ENCODE results near the gene TGIF2. TPM values are rescaled to one million over a fixed set of nuclear protein-coding genes. Genes with fewer than 3 reads are reported as not detected.
A peak's percentile ranks its signal among the peaks of the same experiment; 100 is the strongest.

TGIF2 gene
- total and polyA plus RNA-seq, 2 of the 13 experiments (the other 11 are each of a cell fraction or from before 2014, with no cell fraction given): 41.3 to 53.9 TPM

DNA sequence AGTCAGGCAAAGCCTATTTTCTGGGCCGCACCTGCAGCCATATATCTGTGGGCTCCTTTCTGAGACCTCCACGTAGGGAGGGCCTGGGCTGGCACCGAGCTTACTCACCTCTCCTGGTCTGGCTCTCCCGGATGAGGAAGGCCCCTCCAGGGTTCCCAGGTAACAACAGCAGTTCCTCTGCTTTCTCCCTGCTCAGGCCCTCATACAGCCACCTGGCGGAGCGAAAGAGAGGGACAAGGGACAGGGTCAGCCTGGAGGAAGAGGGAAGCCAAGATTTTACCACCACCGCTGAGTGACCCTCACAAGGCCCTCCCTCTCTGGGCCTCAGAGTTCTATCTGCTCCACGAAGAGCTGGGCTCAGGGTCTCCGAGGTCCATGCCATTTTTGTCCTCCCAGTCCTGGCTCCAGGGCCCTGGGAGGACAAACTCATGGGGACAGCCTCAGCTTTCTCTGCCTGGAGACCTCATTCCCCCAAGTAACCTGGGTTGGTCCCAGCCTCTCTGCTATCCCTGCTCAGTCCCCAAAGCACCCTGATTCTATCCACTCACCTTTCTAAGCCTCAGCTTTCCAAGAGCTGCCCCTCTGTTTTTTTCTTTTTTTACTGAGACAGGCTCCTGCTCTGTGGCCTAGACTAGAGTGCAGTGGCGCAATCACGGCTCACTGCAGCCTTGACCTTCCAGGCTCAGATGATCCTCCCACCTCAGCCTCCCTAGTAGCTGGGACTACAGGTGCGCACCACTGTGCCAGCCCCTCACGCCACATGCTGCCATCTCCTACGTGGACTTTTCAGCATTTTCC lies 59.3 kb downstream of the TGIF2 start (continued):
- no peak for TF ChIP-seq GABPA (IDR thresholded peaks at IDR 0.05; ENCODE audit: low read depth, low read length)
- TF ChIP-seq GABPA (CRISPR knock-in tag; IDR thresholded peaks at IDR 0.05; ENCODE audit: low read depth): peak; percentile 55
- TF ChIP-seq SRY (CRISPR knock-in tag; IDR thresholded peaks at IDR 0.05): peak; percentile 51; the same call in 1 of the 2 replicates
- TF ChIP-seq, protein P1, sequence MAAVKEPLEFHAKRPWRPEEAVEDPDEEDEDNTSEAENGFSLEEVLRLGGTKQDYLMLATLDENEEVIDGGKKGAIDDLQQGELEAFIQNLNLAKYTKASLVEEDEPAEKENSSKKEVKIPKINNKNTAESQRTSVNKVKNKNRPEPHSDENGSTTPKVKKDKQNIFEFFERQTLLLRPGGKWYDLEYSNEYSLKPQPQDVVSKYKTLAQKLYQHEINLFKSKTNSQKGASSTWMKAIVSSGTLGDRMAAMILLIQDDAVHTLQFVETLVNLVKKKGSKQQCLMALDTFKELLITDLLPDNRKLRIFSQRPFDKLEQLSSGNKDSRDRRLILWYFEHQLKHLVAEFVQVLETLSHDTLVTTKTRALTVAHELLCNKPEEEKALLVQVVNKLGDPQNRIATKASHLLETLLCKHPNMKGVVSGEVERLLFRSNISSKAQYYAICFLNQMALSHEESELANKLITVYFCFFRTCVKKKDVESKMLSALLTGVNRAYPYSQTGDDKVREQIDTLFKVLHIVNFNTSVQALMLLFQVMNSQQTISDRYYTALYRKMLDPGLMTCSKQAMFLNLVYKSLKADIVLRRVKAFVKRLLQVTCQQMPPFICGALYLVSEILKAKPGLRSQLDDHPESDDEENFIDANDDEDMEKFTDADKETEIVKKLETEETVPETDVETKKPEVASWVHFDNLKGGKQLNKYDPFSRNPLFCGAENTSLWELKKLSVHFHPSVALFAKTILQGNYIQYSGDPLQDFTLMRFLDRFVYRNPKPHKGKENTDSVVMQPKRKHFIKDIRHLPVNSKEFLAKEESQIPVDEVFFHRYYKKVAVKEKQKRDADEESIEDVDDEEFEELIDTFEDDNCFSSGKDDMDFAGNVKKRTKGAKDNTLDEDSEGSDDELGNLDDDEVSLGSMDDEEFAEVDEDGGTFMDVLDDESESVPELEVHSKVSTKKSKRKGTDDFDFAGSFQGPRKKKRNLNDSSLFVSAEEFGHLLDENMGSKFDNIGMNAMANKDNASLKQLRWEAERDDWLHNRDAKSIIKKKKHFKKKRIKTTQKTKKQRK (IDR thresholded peaks at IDR 0.05; ENCODE audit: low read length): no peak
- no peak; the same call in none of the 2 replicates for TF ChIP-seq NRL (CRISPR knock-in tag; IDR thresholded peaks at IDR 0.05; ENCODE audit: borderline replicate concordance)
- TF ChIP-seq KDM3A (CRISPR knock-in tag; IDR thresholded peaks at IDR 0.05; ENCODE audit: low read depth): peak; percentile 62; the same call in 1 of the 2 replicates
- peak; percentile 81 for TF ChIP-seq RARA (CRISPR knock-in tag; IDR thresholded peaks at IDR 0.05)
- TF ChIP-seq, protein P2, sequence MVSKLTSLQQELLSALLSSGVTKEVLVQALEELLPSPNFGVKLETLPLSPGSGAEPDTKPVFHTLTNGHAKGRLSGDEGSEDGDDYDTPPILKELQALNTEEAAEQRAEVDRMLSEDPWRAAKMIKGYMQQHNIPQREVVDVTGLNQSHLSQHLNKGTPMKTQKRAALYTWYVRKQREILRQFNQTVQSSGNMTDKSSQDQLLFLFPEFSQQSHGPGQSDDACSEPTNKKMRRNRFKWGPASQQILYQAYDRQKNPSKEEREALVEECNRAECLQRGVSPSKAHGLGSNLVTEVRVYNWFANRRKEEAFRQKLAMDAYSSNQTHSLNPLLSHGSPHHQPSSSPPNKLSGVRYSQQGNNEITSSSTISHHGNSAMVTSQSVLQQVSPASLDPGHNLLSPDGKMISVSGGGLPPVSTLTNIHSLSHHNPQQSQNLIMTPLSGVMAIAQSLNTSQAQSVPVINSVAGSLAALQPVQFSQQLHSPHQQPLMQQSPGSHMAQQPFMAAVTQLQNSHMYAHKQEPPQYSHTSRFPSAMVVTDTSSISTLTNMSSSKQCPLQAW (CRISPR knock-in tag; IDR thresholded peaks at IDR 0.05): 0 out of 2 replicates have a peak, but pooled peaks have one; percentile 6
- no peak; the same call in 1 of the 2 replicates for TF ChIP-seq GABPB1 (CRISPR knock-in tag; IDR thresholded peaks at IDR 0.05)
- TF ChIP-seq, protein P3, sequence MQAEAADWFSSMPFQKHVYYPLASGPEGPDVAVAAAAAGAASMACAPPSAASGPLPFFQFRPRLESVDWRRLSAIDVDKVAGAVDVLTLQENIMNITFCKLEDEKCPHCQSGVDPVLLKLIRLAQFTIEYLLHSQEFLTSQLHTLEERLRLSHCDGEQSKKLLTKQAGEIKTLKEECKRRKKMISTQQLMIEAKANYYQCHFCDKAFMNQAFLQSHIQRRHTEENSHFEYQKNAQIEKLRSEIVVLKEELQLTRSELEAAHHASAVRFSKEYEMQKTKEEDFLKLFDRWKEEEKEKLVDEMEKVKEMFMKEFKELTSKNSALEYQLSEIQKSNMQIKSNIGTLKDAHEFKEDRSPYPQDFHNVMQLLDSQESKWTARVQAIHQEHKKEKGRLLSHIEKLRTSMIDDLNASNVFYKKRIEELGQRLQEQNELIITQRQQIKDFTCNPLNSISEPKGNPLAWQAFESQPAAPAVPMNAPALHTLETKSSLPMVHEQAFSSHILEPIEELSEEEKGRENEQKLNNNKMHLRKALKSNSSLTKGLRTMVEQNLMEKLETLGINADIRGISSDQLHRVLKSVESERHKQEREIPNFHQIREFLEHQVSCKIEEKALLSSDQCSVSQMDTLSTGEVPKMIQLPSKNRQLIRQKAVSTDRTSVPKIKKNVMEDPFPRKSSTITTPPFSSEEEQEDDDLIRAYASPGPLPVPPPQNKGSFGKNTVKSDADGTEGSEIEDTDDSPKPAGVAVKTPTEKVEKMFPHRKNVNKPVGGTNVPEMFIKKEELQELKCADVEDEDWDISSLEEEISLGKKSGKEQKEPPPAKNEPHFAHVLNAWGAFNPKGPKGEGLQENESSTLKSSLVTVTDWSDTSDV (CRISPR knock-in tag; IDR thresholded peaks at IDR 0.05): no peak
- no peak for TF ChIP-seq KLF9 (CRISPR knock-in tag; IDR thresholded peaks at IDR 0.05; ENCODE audit: low read depth)
- TF ChIP-seq, protein P4, sequence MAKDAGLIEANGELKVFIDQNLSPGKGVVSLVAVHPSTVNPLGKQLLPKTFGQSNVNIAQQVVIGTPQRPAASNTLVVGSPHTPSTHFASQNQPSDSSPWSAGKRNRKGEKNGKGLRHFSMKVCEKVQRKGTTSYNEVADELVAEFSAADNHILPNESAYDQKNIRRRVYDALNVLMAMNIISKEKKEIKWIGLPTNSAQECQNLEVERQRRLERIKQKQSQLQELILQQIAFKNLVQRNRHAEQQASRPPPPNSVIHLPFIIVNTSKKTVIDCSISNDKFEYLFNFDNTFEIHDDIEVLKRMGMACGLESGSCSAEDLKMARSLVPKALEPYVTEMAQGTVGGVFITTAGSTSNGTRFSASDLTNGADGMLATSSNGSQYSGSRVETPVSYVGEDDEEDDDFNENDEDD (CRISPR knock-in tag; IDR thresholded peaks at IDR 0.05; ENCODE audit: borderline replicate concordance): peak; percentile 15; the same call in 1 of the 2 replicates
- no peak for TF ChIP-seq ZNF850 (CRISPR knock-in tag; conservative IDR thresholded peaks at IDR 0.05)
- 0 out of 2 replicates have a peak, but pooled peaks have one; percentile 29 for TF ChIP-seq GATA4 (IDR thresholded peaks at IDR 0.05; ENCODE audit: borderline replicate concordance, low read depth)
- TF ChIP-seq GTF3A (CRISPR knock-in tag; conservative IDR thresholded peaks at IDR 0.05): no peak
- TF ChIP-seq ZMYM2 (CRISPR knock-in tag; IDR thresholded peaks at IDR 0.05): peak; percentile 95
- no peak for TF ChIP-seq ARNT (IDR thresholded peaks at IDR 0.05)
- TF ChIP-seq KLF6 (CRISPR knock-in tag; IDR thresholded peaks at IDR 0.05): no peak
- no peak for TF ChIP-seq ZNF605 (CRISPR knock-in tag; IDR thresholded peaks at IDR 0.05)
- no peak for TF ChIP-seq FIP1L1 (IDR thresholded peaks at IDR 0.05; ENCODE audit: borderline replicate concordance, insufficient read depth, low read depth, low read length)
